H1 (cell line): ENCODE measurements around the gene EPS8. TPM values are rescaled to one million over a fixed set of nuclear protein-coding genes. Genes with fewer than 3 reads are reported as not detected.

Experiments
- CTCF ChIA-PET: fragments of 300-600 bp; sonication (Branson Sonifier 250); formaldehyde crosslinking; loops from one replicate; lab custom pipeline; 2021; ENCODE audit not compliant: partially characterized antibody; lab: Charles Lee
- POLR2A ChIA-PET: fragments of 300-600 bp; sonication (Branson Sonifier 250); formaldehyde crosslinking; loops from one replicate; lab custom pipeline; 2021; ENCODE audit warnings: inconsistent platforms; ENCODE audit not compliant: partially characterized antibody; lab: Charles Lee
- DNase-seq, 2 experiments: peaks; one replicate each; pipeline versions ENCODE4 v3.0.0 to v3.0.0-alpha.2; 2010 to 2022; ENCODE audit warnings: low spot score in 2 of 2, low read depth in 1 of 2, mixed read lengths in 1 of 2
- FAIRE-seq: peaks from 2 replicates; lab custom pipeline; 2011; peaks lifted over from hg19 to GRCh38; lab: Jason Lieb, UNC
- H2AFZ ChIP-seq: 2 replicates; pipeline ENCODE4 v1.8.1; 2012; ENCODE audit warnings: low read length, inconsistent platforms
- H2AK5ac ChIP-seq: 2 replicates; pipeline ENCODE4 v1.6.1; 2013; ENCODE audit warnings: low read depth, low read length
- H2BK120ac ChIP-seq: replicated peaks from 2 replicates; pipeline ENCODE3; 2013; ENCODE audit warnings: low read depth, low read length, inconsistent platforms
- H2BK12ac ChIP-seq: 2 replicates; pipeline ENCODE4 v1.6.1; 2013; ENCODE audit warnings: low read depth, low read length
- H2BK15ac ChIP-seq: 2 replicates; pipeline ENCODE4 v1.6.1; 2013; ENCODE audit warnings: low read length
- H2BK20ac ChIP-seq: 2 replicates; pipeline ENCODE4 v1.6.1; 2013; ENCODE audit warnings: low read length
- H2BK5ac ChIP-seq: 2 replicates; pipeline ENCODE4 v1.6.1; 2013; ENCODE audit warnings: low read depth, low read length
- H3K14ac ChIP-seq: 2 replicates; pipeline ENCODE4 v1.6.1; 2013; ENCODE audit warnings: inconsistent platforms; ENCODE audit not compliant: insufficient read length
- H3K18ac ChIP-seq: 2 replicates; pipeline ENCODE4 v1.6.1; 2013; ENCODE audit warnings: low read length; ENCODE audit errors: extremely low read depth
- H3K23ac ChIP-seq: 2 replicates; pipeline ENCODE4 v1.6.1; 2013; ENCODE audit warnings: inconsistent platforms; ENCODE audit not compliant: insufficient read length
- H3K23me2 ChIP-seq: 2 replicates; pipeline ENCODE4 v1.6.1; 2013; ENCODE audit warnings: low read depth, low read length
- H3K27ac ChIP-seq: 2 replicates; pipeline ENCODE4 v1.6.1; 2011; ENCODE audit warnings: low read depth, low read length, inconsistent platforms
- H3K27me3 ChIP-seq, 4 experiments: replicated peaks in 1 of 4; 1 replicate in 1 of 4; 2 replicates in 3 of 4; pipeline versions ENCODE4 v1.6.1 to v1.8.1; 2011 to 2013; ENCODE audit warnings: low read length in 3 of 4, mild to moderate bottlenecking in 3 of 4, inconsistent platforms in 2 of 4, mixed read lengths in 2 of 4, moderate library complexity in 1 of 4; ENCODE audit not compliant: control insufficient read depth in 3 of 4, insufficient read depth in 3 of 4; ENCODE audit errors: extremely low read depth in 1 of 4
- H3K36me3 ChIP-seq, 4 experiments: 2 replicates each; pipeline versions ENCODE4 v1.6.1 to v1.8.1; 2011 to 2013; ENCODE audit warnings: mild to moderate bottlenecking in 4 of 4, low read length in 3 of 4, moderate library complexity in 2 of 4, control low read depth in 1 of 4, inconsistent platforms in 1 of 4; ENCODE audit not compliant: insufficient read depth in 4 of 4, control insufficient read depth in 2 of 4
- H3K4ac ChIP-seq: replicated peaks from 2 replicates; pipeline ENCODE3; 2013; ENCODE audit warnings: low read length, low read depth, mixed read lengths, inconsistent platforms; ENCODE audit not compliant: insufficient read length
- H3K4me1 ChIP-seq, 4 experiments: replicated peaks in 1 of 4; 1 replicate in 1 of 4; 2 replicates in 3 of 4; pipeline versions ENCODE4 v1.6.1 to v1.8.1; 2011 to 2013; ENCODE audit warnings: low read length in 3 of 4, inconsistent platforms in 2 of 4, mixed read lengths in 1 of 4; ENCODE audit not compliant: insufficient read depth in 4 of 4, control insufficient read depth in 3 of 4
- H3K4me2 ChIP-seq, 2 experiments: 2 replicates each; pipeline versions ENCODE4 v1.6.1 to v1.8.1; 2011 to 2013; ENCODE audit warnings: low read depth in 2 of 2, low read length in 2 of 2, control low read depth in 1 of 2, inconsistent platforms in 1 of 2, mild to moderate bottlenecking in 1 of 2; ENCODE audit not compliant: insufficient read depth in 1 of 2
- H3K4me3 ChIP-seq, 4 experiments: fragments of 200-600, 300-600 bp in 1 of 4; sonication (generic), shearing (Covaris generic), sonication (Bioruptor Twin) in 1 of 4; 2 replicates each; pipeline versions ENCODE4 v1.5.1 to v1.8.1; 2011 to 2016; ENCODE audit warnings: low read length in 4 of 4, low read depth in 3 of 4, control low read depth in 2 of 4, inconsistent platforms in 2 of 4, mild to moderate bottlenecking in 2 of 4, mixed read lengths in 1 of 4, moderate library complexity in 1 of 4; ENCODE audit not compliant: insufficient read depth in 2 of 4; ENCODE audit errors: extremely low read depth in 1 of 4
- H3K56ac ChIP-seq: replicated peaks from 2 replicates; pipeline ENCODE3; 2013; ENCODE audit warnings: low read depth, mild to moderate bottlenecking, mixed read lengths, low read length, inconsistent platforms; ENCODE audit not compliant: insufficient read length
- H3K79me1 ChIP-seq: 2 replicates; pipeline ENCODE4 v1.6.1; 2013; ENCODE audit warnings: low read depth, low read length, control low read depth
- H3K79me2 ChIP-seq, 2 experiments: 2 replicates each; pipeline versions ENCODE4 v1.6.1 to v1.8.1; 2012 to 2013; ENCODE audit warnings: low read length in 2 of 2, mild to moderate bottlenecking in 2 of 2, inconsistent platforms in 1 of 2; ENCODE audit not compliant: insufficient read depth in 2 of 2, control insufficient read depth in 1 of 2
- H3K9ac ChIP-seq, 4 experiments: replicated peaks in 1 of 4; 1 replicate in 1 of 4; 2 replicates in 3 of 4; pipeline versions ENCODE4 v1.6.1 to v1.8.1; 2011 to 2013; ENCODE audit warnings: low read depth in 3 of 4, low read length in 3 of 4, control low read depth in 2 of 4, mild to moderate bottlenecking in 2 of 4, moderate library complexity in 2 of 4, inconsistent platforms in 1 of 4; ENCODE audit errors: extremely low read depth in 1 of 4
- H3K9me3 ChIP-seq, 2 experiments: 2 replicates each; pipeline versions ENCODE4 v1.6.1 to v1.8.1; 2012 to 2013; ENCODE audit warnings: mild to moderate bottlenecking in 2 of 2, moderate library complexity in 2 of 2, control low read depth in 1 of 2, inconsistent platforms in 1 of 2, low read depth in 1 of 2, low read length in 1 of 2, mixed read lengths in 1 of 2; ENCODE audit not compliant: insufficient read depth in 2 of 2
- H4K20me1 ChIP-seq, 2 experiments: replicated peaks in 1 of 2; 2 replicates each; pipeline versions ENCODE3 to v1.8.1; 2011 to 2013; ENCODE audit warnings: inconsistent platforms in 2 of 2, low read length in 2 of 2, mild to moderate bottlenecking in 1 of 2; ENCODE audit not compliant: insufficient read depth in 2 of 2, control insufficient read depth in 1 of 2
- H4K5ac ChIP-seq: 2 replicates; pipeline ENCODE4 v1.6.1; 2013; ENCODE audit warnings: low read length, low read depth, mixed read lengths, inconsistent platforms; ENCODE audit not compliant: insufficient read length
- H4K8ac ChIP-seq: 2 replicates; pipeline ENCODE4 v1.8.0; 2013; ENCODE audit warnings: mild to moderate bottlenecking, moderate library complexity, low read length, inconsistent platforms; ENCODE audit not compliant: insufficient read depth; ENCODE audit errors: extremely low read depth
- H4K91ac ChIP-seq: replicated peaks from 2 replicates; pipeline ENCODE3; 2013; ENCODE audit warnings: low read length, mixed read lengths, inconsistent platforms; ENCODE audit not compliant: insufficient read length
- GABPA ChIP-seq: IDR thresholded peaks from 2 replicates; pipeline ENCODE4 v1.6.1; 2011; ENCODE audit warnings: mild to moderate bottlenecking, low read length, moderate library complexity, borderline replicate concordance; ENCODE audit not compliant: insufficient read depth
- RXRA ChIP-seq: IDR thresholded peaks from 2 replicates; pipeline ENCODE4 v1.6.1; 2011; ENCODE audit warnings: low read depth, mild to moderate bottlenecking, low read length, moderate library complexity; ENCODE audit not compliant: insufficient read depth
- SIX5 ChIP-seq: IDR thresholded peaks from 2 replicates; pipeline ENCODE4 v1.6.1; 2011; ENCODE audit warnings: mild to moderate bottlenecking, low read depth, low read length
- YY1 ChIP-seq: IDR thresholded peaks from 2 replicates; pipeline ENCODE4 v1.6.1; 2011; ENCODE audit warnings: low read depth, mild to moderate bottlenecking, low read length
- WGBS, 2 experiments: shearing (Covaris generic) in 1 of 2; methylation state at CpG; one replicate each; pipeline versions ENCODE4 v1.1.6 to v1.1.7; 2013 to 2015; ENCODE audit warnings: low lambda C conversion rate in 2 of 2, mixed read lengths in 2 of 2, inconsistent platforms in 1 of 2, low coverage in 1 of 2, missing lambda C conversion rate in 1 of 2; ENCODE audit not compliant: insufficient replicate concordance in 2 of 2, insufficient coverage in 1 of 2, insufficient read length in 1 of 2; ENCODE audit errors: extremely low coverage in 1 of 2, missing lambda C conversion rate in 1 of 2; 5-methylcytosine and 5-hydroxymethylcytosine counted together
- polyA plus RNA-seq, 7 experiments: library from polyadenylated mRNA; depleted of rRNA in 3 of 7; stranded (reverse) in 5 of 7; unstranded in 2 of 7; fragments of >200 nt in 5 of 7; fragments of 200-250 nt in 2 of 7; gene quantifications; 1 replicate in 5 of 7; 2 replicates in 1 of 7; 4 replicates in 1 of 7; pipeline versions ENCODE4 v1.2.1 to v1.2.3, GENCODE V29; 2011 to 2013; ENCODE audit warnings: missing spikeins in 2 of 7, mixed read lengths in 2 of 7
- total RNA-seq: library from RNA; stranded (reverse); fragmentation: NEBNext Ultra II Directional; extraction: Animal tissue kit (Norgen Biotek cat#: 25700); gene quantifications from 2 replicates; pipeline ENCODE4 v1.2.1, GENCODE V29; 2021
- TF ChIP-seq, protein P1 (sequence below): IDR thresholded peaks from 2 replicates; pipeline ENCODE4 v1.6.1; 2011; ENCODE audit warnings: low read length, improper control_type of control experiment

Gene EPS8
- total and polyA plus RNA-seq, 2 of the 8 experiments (the other 6 are each of a cell fraction or from before 2014, with no cell fraction given) = 3.0 to 4.6 TPM

DNA sequence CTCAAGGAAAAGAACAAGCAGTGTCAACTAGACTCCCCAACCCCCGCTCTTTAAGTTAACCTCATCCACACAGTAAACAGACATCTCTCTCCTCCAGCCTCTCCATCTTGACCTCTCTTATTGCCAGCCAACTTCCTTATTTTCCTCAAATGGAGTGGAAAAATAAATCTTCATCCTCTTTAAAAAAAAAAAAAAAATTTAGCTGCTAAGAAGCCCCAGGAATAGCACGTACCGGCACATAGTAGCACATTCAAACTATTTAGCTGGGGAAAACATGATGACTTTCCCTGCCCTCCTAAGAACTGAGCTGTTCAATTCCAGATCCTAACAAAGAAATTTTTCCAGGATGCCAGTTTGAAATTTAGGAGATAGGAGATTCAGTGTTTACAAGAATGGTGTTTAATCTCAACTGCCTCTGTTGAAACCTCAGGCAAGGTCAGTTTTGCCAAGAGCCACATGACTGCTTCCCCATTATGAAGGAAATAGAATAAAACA lies 90.8 kb downstream of the EPS8 start:
- Histone ChIP-seq H2BK120ac (no peak overlapping the region), H3K4me2 (no peak overlapping the region), H4K5ac (no peak overlapping the region), H3K56ac (no peak overlapping the region), H2BK5ac (no peak overlapping the region), H2BK20ac (no peak overlapping the region), H2AK5ac (no peak overlapping the region), H3K9ac (no peak overlapping the region), H2BK15ac (no peak overlapping the region), H3K23me2 (no peaks in the 10 kb centered on the region), H3K9me3 (no peaks in the 10 kb centered on the region), H4K20me1 (no peaks in the 10 kb centered on the region), H2AFZ (no peak overlapping the region), H3K23ac (no peak overlapping the region), H3K27me3 (no peaks in the 10 kb centered on the region), H3K36me3 (no peaks in the 10 kb centered on the region), H3K79me1 (no peaks in the 10 kb centered on the region), H3K18ac (no peak overlapping the region), H4K8ac (no peak overlapping the region), H2BK12ac (no peak overlapping the region), H3K4ac (no peak overlapping the region), H3K4me3 (no peak overlapping the region), H3K14ac (no peak overlapping the region), H3K79me2 (no peaks in the 10 kb centered on the region), H4K91ac (no peak overlapping the region), H3K27ac (no peak overlapping the region), H3K4me1 (no peaks in the 10 kb centered on the region)
- TF ChIP-seq GABPA (no peak), RXRA (no peak), YY1 (no peak), SIX5 (no peak)
- TF ChIP-seq, protein P1, sequence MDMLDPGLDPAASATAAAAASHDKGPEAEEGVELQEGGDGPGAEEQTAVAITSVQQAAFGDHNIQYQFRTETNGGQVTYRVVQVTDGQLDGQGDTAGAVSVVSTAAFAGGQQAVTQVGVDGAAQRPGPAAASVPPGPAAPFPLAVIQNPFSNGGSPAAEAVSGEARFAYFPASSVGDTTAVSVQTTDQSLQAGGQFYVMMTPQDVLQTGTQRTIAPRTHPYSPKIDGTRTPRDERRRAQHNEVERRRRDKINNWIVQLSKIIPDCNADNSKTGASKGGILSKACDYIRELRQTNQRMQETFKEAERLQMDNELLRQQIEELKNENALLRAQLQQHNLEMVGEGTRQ = no peak
- ChIA-PET POLR2A (no interaction called here), CTCF (interaction anchor here (0.6 to 1.9 kb wide), 3 partner anchors 157 to 388 kb away, joined by 3 to 6 read pairs (median 3); no protein-coding TSS in a partner anchor)
- WGBS, 2 experiments = 98% methylated on average over 3 of the region's 3 CpGs; no CpG with 5 or more reads in 1 of the 2 experiments
- DNase-seq (no peak), FAIRE-seq (no peak)
